ENCODE measurements around the gene CTNNA3. TPM values are rescaled to one million over a fixed set of nuclear protein-coding genes. Genes with fewer than 3 reads are reported as not detected.

Gene CTNNA3
- total RNA-seq, 1 experiment from 2014 or later: 0.20 TPM

DNA sequence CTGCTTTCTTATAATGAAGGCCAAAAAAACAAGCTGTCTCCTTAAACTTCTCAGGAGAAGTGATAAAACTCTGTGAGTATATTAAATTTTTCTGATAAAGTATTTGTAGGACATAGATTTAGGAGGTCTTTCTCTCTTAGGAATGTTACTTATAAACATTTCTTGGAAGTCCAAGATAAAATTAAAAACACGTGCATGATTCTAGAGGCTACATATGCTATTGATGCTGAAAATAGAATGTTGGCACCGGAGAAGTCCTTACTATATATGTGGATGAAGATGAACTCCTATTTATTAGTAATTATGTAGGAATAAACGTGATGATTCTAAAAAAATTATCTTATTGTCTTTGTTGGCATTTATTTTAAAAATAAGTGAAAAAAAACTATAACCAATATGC is 1011.4 kb downstream of the CTNNA3 start:
- H3K4me3 Mint-ChIP-seq (ENCODE audit: unreplicated experiment): no peak overlapping the region
- H3K27ac Mint-ChIP-seq (ENCODE audit: unreplicated experiment): no peak overlapping the region
- no peak for DNase-seq
- Histone ChIP-seq H3K27me3 (replicated peaks; ENCODE audit: control insufficient read depth, insufficient read depth, low read length) (no peaks in the 10 kb centered on the region), H3K4me1 (no peaks in the 10 kb centered on the region), H3K9me3 (0 out of 2 replicates have a peak, but pooled peaks cover 4% of the 10 kb centered on the region), H3K4me3 (ENCODE audit: low read depth, low read length) (no peak overlapping the region), H3K36me3 (ENCODE audit: control insufficient read depth, insufficient read depth, low read length) (no peaks in the 10 kb centered on the region)
- H3K9me3 Mint-ChIP-seq (ENCODE audit: unreplicated experiment): peaks cover 5% of the 10 kb centered on the region
- H3K4me1 Mint-ChIP-seq (ENCODE audit: low read depth, unreplicated experiment): peaks cover 6% of the 10 kb centered on the region
- H3K27me3 Mint-ChIP-seq (ENCODE audit: insufficient read depth, unreplicated experiment): no peaks in the 10 kb centered on the region
- intact Hi-C loops (cut with micrococcal nuclease; ENCODE audit: unreplicated experiment): no loop called here
- POLR2A ChIA-PET: no interaction called here
- no TSS peak for BruUV-seq (replicated peaks)
- no peaks in the 10 kb centered on the region for H3K36me3 Mint-ChIP-seq (ENCODE audit: insufficient read depth, unreplicated experiment)
- CTCF ChIA-PET: no interaction called here
- TF ChIP-seq, protein P1, sequence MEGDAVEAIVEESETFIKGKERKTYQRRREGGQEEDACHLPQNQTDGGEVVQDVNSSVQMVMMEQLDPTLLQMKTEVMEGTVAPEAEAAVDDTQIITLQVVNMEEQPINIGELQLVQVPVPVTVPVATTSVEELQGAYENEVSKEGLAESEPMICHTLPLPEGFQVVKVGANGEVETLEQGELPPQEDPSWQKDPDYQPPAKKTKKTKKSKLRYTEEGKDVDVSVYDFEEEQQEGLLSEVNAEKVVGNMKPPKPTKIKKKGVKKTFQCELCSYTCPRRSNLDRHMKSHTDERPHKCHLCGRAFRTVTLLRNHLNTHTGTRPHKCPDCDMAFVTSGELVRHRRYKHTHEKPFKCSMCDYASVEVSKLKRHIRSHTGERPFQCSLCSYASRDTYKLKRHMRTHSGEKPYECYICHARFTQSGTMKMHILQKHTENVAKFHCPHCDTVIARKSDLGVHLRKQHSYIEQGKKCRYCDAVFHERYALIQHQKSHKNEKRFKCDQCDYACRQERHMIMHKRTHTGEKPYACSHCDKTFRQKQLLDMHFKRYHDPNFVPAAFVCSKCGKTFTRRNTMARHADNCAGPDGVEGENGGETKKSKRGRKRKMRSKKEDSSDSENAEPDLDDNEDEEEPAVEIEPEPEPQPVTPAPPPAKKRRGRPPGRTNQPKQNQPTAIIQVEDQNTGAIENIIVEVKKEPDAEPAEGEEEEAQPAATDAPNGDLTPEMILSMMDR (IDR thresholded peaks at IDR 0.05; ENCODE audit: insufficient read depth in 1 of 2, low read depth in 1 of 2, low read length in 1 of 2, severe bottlenecking in 1 of 2, unreplicated experiment in 1 of 2): no peak

DNA sequence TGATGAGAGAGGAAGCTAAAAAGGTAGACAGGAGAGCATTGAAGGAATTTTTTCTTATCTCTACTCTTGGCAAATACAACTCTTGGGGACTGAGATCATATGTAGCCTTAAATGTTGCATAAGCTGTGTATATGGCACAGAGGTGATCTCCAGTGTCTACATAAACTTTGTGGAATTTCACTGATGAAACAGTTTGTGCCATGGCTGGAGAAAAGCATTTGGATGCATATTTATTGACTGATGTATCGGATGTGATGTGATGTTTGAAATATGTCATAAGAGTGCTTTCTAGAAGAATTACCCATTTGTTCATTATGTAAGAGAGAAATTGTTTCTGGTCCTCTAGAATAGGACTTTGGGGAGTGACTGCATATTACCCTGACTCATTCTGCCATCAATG is 1015.1 kb downstream of the CTNNA3 start:
- CTCF ChIA-PET: no interaction called here

DNA sequence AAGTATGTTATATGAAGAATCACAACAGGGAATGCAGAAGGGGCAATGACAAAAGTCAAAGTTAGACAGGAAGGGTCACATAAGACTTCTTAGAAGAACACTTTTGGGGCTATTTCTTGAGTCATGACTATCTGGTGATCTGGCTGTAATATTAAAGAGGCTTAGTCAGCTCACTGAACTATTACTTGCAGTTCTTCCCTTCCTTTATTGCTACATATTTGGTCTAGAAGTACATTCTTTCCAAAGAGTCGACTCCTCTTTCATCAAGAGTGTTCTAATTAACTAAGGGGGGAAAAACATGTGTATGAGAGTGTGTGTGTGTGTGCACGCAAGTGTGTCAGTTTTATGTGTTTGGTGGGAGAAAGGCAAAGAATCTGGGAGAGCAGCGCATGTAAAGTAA is 1017.5 kb downstream of the CTNNA3 start:
- Histone ChIP-seq H3K36me3 (ENCODE audit: control insufficient read depth, insufficient read depth, low read length) (no peaks in the 10 kb centered on the region), H3K9me3 (no peaks in the 10 kb centered on the region), H3K27me3 (replicated peaks; ENCODE audit: control insufficient read depth, insufficient read depth, low read length) (no peaks in the 10 kb centered on the region), H3K4me3 (ENCODE audit: low read depth, low read length) (no peak overlapping the region), H3K4me1 (no peaks in the 10 kb centered on the region)
- TF ChIP-seq, protein P1 (IDR thresholded peaks at IDR 0.05; ENCODE audit: insufficient read depth in 1 of 2, low read depth in 1 of 2, low read length in 1 of 2, severe bottlenecking in 1 of 2, unreplicated experiment in 1 of 2): no peak
- H3K36me3 Mint-ChIP-seq (ENCODE audit: insufficient read depth, unreplicated experiment): no peaks in the 10 kb centered on the region
- H3K9me3 Mint-ChIP-seq (ENCODE audit: unreplicated experiment): no peaks in the 10 kb centered on the region
- H3K4me3 Mint-ChIP-seq (ENCODE audit: unreplicated experiment): no peak overlapping the region
- no peak for DNase-seq
- BruUV-seq (replicated peaks): no TSS peak
- peaks cover 6% of the 10 kb centered on the region for H3K4me1 Mint-ChIP-seq (ENCODE audit: low read depth, unreplicated experiment)
- intact Hi-C loops (cut with micrococcal nuclease; ENCODE audit: unreplicated experiment): no loop called here
- ChIA-PET CTCF (no interaction called here), POLR2A (no interaction called here)
- H3K27me3 Mint-ChIP-seq (ENCODE audit: insufficient read depth, unreplicated experiment): no peaks in the 10 kb centered on the region
- no peak overlapping the region for H3K27ac Mint-ChIP-seq (ENCODE audit: unreplicated experiment)

More for the DNA sequence above, 1015.1 kb downstream of the CTNNA3 start:
- no peak overlapping the region for H3K4me3 Mint-ChIP-seq (ENCODE audit: unreplicated experiment)
- DNase-seq: no peak
- Histone ChIP-seq H3K36me3 (ENCODE audit: control insufficient read depth, insufficient read depth, low read length) (no peaks in the 10 kb centered on the region), H3K4me1 (no peaks in the 10 kb centered on the region), H3K27me3 (replicated peaks; ENCODE audit: control insufficient read depth, insufficient read depth, low read length) (no peaks in the 10 kb centered on the region), H3K4me3 (ENCODE audit: low read depth, low read length) (no peak overlapping the region), H3K9me3 (no peaks in the 10 kb centered on the region)
- TF ChIP-seq, protein P1 (IDR thresholded peaks at IDR 0.05; ENCODE audit: insufficient read depth in 1 of 2, low read depth in 1 of 2, low read length in 1 of 2, severe bottlenecking in 1 of 2, unreplicated experiment in 1 of 2): no peak
- POLR2A ChIA-PET: no interaction called here
- no TSS peak for BruUV-seq (replicated peaks)
- no peaks in the 10 kb centered on the region for H3K9me3 Mint-ChIP-seq (ENCODE audit: unreplicated experiment)
- no peaks in the 10 kb centered on the region for H3K27me3 Mint-ChIP-seq (ENCODE audit: insufficient read depth, unreplicated experiment)
- H3K36me3 Mint-ChIP-seq (ENCODE audit: insufficient read depth, unreplicated experiment): no peaks in the 10 kb centered on the region
- intact Hi-C loops (cut with micrococcal nuclease; ENCODE audit: unreplicated experiment): no loop called here
- H3K4me1 Mint-ChIP-seq (ENCODE audit: low read depth, unreplicated experiment): peaks cover 6% of the 10 kb centered on the region
- H3K27ac Mint-ChIP-seq (ENCODE audit: unreplicated experiment): no peak overlapping the region

Measured in Caco-2 (cell line).